HL-60 (cell line): ENCODE data around the gene SMYD2.

Experiments
- DNase-seq, 2 experiments: peaks; one replicate each; pipeline ENCODE4 v3.0.0-alpha.2; 2010 to 2020; ENCODE audit warnings: low read depth in 1 of 2, low spot score in 1 of 2
- H3K27ac ChIP-seq: fragments of 250-450 bp; sonication (Bioruptor Pico); replicated peaks from 2 replicates; pipeline ENCODE4 v1.5.1; 2020; ENCODE audit warnings: mild to moderate bottlenecking, moderate library complexity
- H3K27me3 ChIP-seq: fragments of 250-450 bp; sonication (Bioruptor Pico); 2 replicates; pipeline ENCODE4 v1.5.1; 2021; ENCODE audit warnings: mild to moderate bottlenecking, moderate library complexity; ENCODE audit not compliant: insufficient read depth, poor library complexity, severe bottlenecking
- H3K4me3 ChIP-seq: replicated peaks from 2 replicates; pipeline ENCODE4 v1.5.1; 2011; ENCODE audit warnings: mild to moderate bottlenecking, control low read depth, low read length; ENCODE audit not compliant: insufficient read depth
- GABPA ChIP-seq: IDR thresholded peaks from 2 replicates; pipeline ENCODE4 v1.6.1; 2012; ENCODE audit warnings: low read depth
- POLR2AphosphoS5 ChIP-seq: IDR thresholded peaks from 2 replicates; pipeline ENCODE4 v1.6.1; 2012; ENCODE audit warnings: low read depth
- SPI1 ChIP-seq: IDR thresholded peaks from 2 replicates; pipeline ENCODE4 v1.6.1; 2012; ENCODE audit warnings: low read depth, mild to moderate bottlenecking, borderline replicate concordance
- TF ChIP-seq, protein P1 (sequence below): IDR thresholded peaks from one replicate; pipeline ENCODE4 v1.5.1; 2011; ENCODE audit warnings: low read length, control low read depth, inconsistent platforms; ENCODE audit not compliant: insufficient read depth
- TF ChIP-seq, protein P2 (sequence below): IDR thresholded peaks from 2 replicates; pipeline ENCODE4 v1.6.1; 2012; ENCODE audit warnings: low read depth; ENCODE audit not compliant: insufficient replicate concordance

Gene SMYD2

DNA sequence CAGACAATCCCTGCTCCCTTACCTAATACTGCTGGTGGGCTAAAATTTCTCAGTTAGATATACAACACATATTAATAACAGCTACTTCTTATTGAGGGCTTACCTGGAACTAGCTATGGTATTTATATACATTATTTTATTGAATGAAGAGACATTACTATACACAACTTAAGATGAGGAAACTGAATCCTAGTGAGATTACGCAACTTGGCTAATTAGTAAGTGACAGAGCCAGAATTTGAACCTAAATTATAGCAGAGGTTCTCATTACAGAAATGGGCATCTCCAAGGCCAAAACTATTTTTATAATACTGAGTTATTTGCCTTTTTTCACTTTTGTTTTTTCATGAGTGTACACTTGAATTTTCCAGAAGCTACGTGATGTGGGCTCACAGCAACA, 44.5 kb upstream of the SMYD2 start:
- TF ChIP-seq POLR2AphosphoS5 = no peak
- TF ChIP-seq, protein P1, sequence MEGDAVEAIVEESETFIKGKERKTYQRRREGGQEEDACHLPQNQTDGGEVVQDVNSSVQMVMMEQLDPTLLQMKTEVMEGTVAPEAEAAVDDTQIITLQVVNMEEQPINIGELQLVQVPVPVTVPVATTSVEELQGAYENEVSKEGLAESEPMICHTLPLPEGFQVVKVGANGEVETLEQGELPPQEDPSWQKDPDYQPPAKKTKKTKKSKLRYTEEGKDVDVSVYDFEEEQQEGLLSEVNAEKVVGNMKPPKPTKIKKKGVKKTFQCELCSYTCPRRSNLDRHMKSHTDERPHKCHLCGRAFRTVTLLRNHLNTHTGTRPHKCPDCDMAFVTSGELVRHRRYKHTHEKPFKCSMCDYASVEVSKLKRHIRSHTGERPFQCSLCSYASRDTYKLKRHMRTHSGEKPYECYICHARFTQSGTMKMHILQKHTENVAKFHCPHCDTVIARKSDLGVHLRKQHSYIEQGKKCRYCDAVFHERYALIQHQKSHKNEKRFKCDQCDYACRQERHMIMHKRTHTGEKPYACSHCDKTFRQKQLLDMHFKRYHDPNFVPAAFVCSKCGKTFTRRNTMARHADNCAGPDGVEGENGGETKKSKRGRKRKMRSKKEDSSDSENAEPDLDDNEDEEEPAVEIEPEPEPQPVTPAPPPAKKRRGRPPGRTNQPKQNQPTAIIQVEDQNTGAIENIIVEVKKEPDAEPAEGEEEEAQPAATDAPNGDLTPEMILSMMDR = no peak
- TF ChIP-seq, protein P2, sequence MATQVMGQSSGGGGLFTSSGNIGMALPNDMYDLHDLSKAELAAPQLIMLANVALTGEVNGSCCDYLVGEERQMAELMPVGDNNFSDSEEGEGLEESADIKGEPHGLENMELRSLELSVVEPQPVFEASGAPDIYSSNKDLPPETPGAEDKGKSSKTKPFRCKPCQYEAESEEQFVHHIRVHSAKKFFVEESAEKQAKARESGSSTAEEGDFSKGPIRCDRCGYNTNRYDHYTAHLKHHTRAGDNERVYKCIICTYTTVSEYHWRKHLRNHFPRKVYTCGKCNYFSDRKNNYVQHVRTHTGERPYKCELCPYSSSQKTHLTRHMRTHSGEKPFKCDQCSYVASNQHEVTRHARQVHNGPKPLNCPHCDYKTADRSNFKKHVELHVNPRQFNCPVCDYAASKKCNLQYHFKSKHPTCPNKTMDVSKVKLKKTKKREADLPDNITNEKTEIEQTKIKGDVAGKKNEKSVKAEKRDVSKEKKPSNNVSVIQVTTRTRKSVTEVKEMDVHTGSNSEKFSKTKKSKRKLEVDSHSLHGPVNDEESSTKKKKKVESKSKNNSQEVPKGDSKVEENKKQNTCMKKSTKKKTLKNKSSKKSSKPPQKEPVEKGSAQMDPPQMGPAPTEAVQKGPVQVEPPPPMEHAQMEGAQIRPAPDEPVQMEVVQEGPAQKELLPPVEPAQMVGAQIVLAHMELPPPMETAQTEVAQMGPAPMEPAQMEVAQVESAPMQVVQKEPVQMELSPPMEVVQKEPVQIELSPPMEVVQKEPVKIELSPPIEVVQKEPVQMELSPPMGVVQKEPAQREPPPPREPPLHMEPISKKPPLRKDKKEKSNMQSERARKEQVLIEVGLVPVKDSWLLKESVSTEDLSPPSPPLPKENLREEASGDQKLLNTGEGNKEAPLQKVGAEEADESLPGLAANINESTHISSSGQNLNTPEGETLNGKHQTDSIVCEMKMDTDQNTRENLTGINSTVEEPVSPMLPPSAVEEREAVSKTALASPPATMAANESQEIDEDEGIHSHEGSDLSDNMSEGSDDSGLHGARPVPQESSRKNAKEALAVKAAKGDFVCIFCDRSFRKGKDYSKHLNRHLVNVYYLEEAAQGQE = no peak
- no peak for TF ChIP-seq SPI1
- no peak for TF ChIP-seq GABPA
- peaks cover 1% of the 10 kb centered on the region for H3K27me3 ChIP-seq
- no peak overlapping the region for H3K27ac ChIP-seq

DNA sequence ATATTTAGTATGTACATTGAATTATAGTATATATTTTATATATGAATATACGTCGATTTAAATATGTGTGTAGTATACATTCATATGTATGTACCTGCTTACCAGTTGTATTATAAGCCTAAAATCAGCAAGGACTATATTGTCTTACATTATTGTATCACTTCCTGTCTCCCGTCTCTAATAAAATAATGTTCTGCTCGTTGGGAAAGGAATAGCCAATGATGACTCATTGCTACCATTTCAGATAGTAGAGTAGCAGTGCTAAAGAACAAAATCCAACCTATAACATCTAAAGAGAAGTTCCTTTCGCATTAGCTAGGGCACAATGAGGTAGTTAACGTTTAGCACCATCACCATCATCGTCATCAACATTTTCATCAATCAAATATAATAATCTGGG, 39.9 kb upstream of the SMYD2 start:
- DNase-seq = no peak
- no peak overlapping the region for H3K4me3 ChIP-seq
- H3K27me3 ChIP-seq = peaks cover 6% of the 10 kb centered on the region
- H3K27ac ChIP-seq = no peak overlapping the region
- TF ChIP-seq, protein P2 = no peak
- TF ChIP-seq, protein P1 = no peak
- no peak for TF ChIP-seq SPI1
- no peak for TF ChIP-seq GABPA
- TF ChIP-seq POLR2AphosphoS5 = no peak

More for the DNA sequence above, 44.5 kb upstream of the SMYD2 start:
- DNase-seq = no peak
- no peak overlapping the region for H3K4me3 ChIP-seq

DNA sequence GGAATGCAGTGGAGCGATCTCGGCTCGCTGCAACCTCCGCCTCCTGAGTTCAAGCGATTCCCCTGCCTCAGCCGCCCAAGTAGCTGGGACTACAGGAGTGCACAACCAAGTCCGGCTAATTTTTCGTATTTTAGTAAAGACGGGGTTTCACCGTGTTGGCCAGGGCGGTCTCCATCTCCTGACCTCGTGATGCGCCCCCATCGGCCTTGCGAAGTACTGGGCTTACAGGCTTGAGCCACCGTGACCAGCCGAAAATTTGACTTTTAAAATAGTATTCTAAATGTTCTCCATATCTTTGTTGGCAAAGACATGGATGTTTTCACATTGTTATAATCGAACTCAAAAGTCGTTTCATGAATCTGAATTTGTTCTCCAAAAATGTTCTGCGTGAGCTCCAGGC, 36.7 kb upstream of the SMYD2 start:
- no peak overlapping the region for H3K4me3 ChIP-seq
- TF ChIP-seq, protein P2 = no peak
- TF ChIP-seq GABPA (no peak), POLR2AphosphoS5 (no peak), SPI1 (no peak)
- TF ChIP-seq, protein P1 = no peak
- H3K27me3 ChIP-seq = peaks cover 7% of the 10 kb centered on the region
- H3K27ac ChIP-seq = no peak overlapping the region
- no peak for DNase-seq
